ENCODE results near the gene CEP112.
A peak's percentile ranks its signal among the peaks of the same experiment; 100 is the strongest.

Gene CEP112

GRCh38 chr17:65930140-65930730, 261.7 kb downstream of the CEP112 start:
- no peak for FAIRE-seq
- no peak for TF ChIP-seq CTCF (IDR thresholded peaks at IDR 0.05; ENCODE audit: insufficient read depth, missing control alignments)
- DNase-seq (ENCODE audit: insufficient read length, low spot score) = no peak

- FAIRE-seq = no peak
- no peak for DNase-seq (ENCODE audit: insufficient read length, low spot score)
- TF ChIP-seq CTCF (IDR thresholded peaks at IDR 0.05; ENCODE audit: insufficient read depth, missing control alignments) = no peak
Measured at GRCh38 chr17:65926599-65926998, 265.3 kb downstream of the CEP112 start.

- no peak for TF ChIP-seq CTCF (IDR thresholded peaks at IDR 0.05; ENCODE audit: insufficient read depth, missing control alignments)
- no peak for FAIRE-seq
- DNase-seq (ENCODE audit: insufficient read length, low spot score) = no peak
Measured at GRCh38 chr17:65925606-65926307, 266.2 kb downstream of the CEP112 start.

GRCh38 chr17:65920996-65921395, 270.9 kb downstream of the CEP112 start:
- peak; percentile 51 for FAIRE-seq
- no peak for TF ChIP-seq CTCF (IDR thresholded peaks at IDR 0.05; ENCODE audit: insufficient read depth, missing control alignments)
- no peak for DNase-seq (ENCODE audit: insufficient read length, low spot score)

GRCh38 chr17:65918916-65919315, 273.0 kb downstream of the CEP112 start:
- FAIRE-seq (no peak), DNase-seq (ENCODE audit: insufficient read length, low spot score) (no peak)
- peak; percentile 31 for TF ChIP-seq CTCF (IDR thresholded peaks at IDR 0.05; ENCODE audit: insufficient read depth, missing control alignments)

GRCh38 chr17:65918500-65918899, 273.4 kb downstream of the CEP112 start:
- no peak for TF ChIP-seq CTCF (IDR thresholded peaks at IDR 0.05; ENCODE audit: insufficient read depth, missing control alignments)
- FAIRE-seq (no peak), DNase-seq (ENCODE audit: insufficient read length, low spot score) (no peak)

- no peak for FAIRE-seq
- no peak for TF ChIP-seq CTCF (IDR thresholded peaks at IDR 0.05; ENCODE audit: insufficient read depth, missing control alignments)
- no peak for DNase-seq (ENCODE audit: insufficient read length, low spot score)
Measured at GRCh38 chr17:65917560-65917959, 274.4 kb downstream of the CEP112 start.
